KOPT-K1 (cell line): ENCODE results near the gene REM1.
"Not testable (repeated sequence)": the region's sequence is repeated elsewhere in the genome, so short reads cannot be mapped to it uniquely, and the experiment has no call there.

Experiments used
- H3K27ac ChIP-seq: fragments of 200-600 bp; sonication (generic); 2 replicates; pipeline ENCODE4 v1.5.1; 2016; ENCODE audit warnings: antibody characterized with exemption, mild to moderate bottlenecking, low read depth, low read length; ENCODE audit not compliant: poor library complexity, severe bottlenecking
- H3K36me3 ChIP-seq: fragments of 200-600 bp; sonication (generic); 2 replicates; pipeline ENCODE4 v1.5.1; 2017; ENCODE audit warnings: antibody characterized with exemption, mild to moderate bottlenecking, low read length, moderate library complexity; ENCODE audit not compliant: insufficient read depth
- H3K9me3 ChIP-seq: fragments of 200-600 bp; sonication (generic); 2 replicates; pipeline ENCODE4 v1.5.1; 2017; ENCODE audit warnings: antibody characterized with exemption, low read length, mild to moderate bottlenecking; ENCODE audit not compliant: insufficient read depth, poor library complexity, severe bottlenecking

Gene REM1

DNA sequence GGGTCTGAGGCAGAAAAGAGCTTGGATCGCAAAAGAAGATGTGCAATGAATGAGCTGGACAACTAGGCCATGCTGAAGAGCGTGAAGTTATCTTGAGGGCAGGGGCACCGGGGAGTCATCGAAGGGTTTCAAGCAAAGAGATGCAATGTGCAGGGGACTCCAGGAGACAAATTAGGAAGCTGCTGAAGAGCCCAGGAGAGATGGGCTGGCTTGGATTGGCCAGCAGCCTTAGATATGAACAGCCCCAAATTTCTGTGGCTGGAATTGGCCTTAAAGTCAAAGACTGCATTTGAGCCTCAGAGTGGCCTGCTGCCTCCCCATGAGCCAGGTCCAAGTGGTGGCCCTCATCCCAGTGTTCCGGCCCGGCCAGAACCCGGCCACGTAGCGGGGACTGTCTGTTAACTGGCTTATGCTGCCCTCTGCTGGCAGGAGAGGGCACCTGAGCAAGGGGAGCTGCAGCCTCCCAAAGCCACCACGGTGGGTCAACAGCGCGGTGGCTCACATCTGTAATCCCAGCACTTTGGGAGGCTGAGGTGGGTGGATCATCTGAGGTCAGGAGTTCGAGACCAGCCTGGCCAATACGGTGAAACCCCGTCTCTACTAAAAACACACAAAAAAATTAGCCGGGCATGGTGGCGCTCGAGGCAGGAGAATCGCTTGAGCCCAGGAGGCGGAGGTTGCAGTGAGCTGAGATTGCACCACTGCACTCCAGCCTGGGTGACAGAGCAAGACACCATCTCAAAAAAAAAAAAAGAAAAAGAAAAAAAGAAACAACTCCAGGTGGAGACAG is 28.0 kb downstream of the REM1 start:
- H3K36me3 ChIP-seq, H3K27ac ChIP-seq, H3K9me3 ChIP-seq: not testable (repeated sequence)

- H3K9me3 ChIP-seq: no peaks in the 10 kb centered on the region
- H3K36me3 ChIP-seq: no peaks in the 10 kb centered on the region
- no peak overlapping the region for H3K27ac ChIP-seq
Measured at GRCh38 chr20:31505903-31506302, 30.8 kb downstream of the REM1 start.

DNA sequence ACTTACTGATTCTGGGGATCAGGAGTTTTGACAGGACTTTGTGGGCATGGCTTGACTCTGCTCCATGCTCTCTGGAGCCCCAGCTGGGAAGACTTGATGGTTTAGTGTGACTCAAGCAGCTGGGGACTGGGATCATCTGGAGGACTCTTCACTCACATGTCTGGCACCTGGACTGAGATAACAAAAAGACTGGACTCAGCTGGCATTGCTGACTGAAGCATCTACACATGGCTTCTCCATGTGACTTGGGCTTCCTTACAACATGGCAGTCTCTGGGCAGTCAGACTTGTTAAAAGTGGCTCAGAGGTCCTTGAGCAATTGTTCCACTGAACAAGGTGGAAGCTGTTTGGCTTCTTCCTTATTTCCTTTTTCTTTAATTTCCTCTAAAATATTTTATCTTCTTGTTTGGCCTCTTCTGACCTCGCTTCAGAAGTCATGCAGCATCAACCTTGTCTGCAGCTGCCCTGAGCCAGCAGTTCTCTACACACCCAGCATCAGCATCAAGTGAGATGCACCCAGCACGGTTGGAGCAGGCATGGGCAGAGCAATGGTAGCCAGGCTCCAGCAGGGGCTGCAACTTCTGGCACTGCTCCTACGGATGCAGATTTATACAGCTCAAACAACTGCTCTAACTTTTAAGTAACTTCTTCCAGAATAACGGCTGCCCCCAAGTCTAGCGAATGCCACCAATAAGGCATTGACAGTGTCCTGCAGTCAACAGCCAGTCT is 33.6 kb downstream of the REM1 start:
- Histone ChIP-seq H3K36me3 (no peaks in the 10 kb centered on the region), H3K9me3 (no peaks in the 10 kb centered on the region), H3K27ac (no peak overlapping the region)

DNA sequence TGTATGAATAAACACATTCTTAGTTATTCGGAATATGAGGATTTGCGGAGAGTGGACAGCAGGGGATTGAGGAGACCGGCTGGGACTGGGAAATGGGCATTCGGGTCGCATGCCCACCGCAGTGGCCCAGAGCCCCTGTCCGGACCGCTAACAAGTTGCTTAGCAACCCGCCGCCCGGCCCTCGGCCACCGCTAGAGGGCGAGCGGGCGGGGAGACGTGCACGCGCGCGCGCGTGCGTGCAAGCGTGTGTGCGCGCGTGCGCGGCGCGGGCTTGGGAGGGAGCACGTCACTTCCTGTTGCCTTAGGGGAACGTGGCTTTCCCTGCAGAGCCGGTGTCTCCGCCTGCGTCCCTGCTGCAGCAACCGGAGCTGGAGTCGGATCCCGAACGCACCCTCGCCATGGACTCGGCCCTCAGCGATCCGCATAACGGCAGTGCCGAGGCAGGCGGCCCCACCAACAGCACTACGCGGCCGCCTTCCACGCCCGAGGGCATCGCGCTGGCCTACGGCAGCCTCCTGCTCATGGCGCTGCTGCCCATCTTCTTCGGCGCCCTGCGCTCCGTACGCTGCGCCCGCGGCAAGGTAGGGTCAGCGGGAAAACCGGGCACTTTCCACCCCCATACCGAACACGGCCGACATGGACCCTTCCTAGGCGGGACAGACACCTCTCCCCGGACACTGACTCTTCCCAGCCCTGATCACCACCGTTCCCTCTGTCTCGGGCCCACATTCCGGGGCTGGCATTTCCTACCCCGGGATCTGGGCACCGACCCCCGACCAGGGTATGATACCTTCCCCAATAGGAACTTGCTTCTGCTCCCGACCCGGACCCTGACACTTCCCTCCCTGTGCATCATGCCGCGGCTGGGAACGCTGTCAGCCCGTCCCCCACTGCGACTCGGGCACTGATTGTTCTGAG is 39.3 kb downstream of the REM1 start, which contains the start of gene HM13:
TSS of gene HM13 (plus strand) at position 289 of the 918 bp plus-strand sequence. CDS start at position 399, 110 bp downstream.
- no peaks in the 10 kb centered on the region for H3K9me3 ChIP-seq
- peak within 1 kb of the TSS; percentile 80 for H3K27ac ChIP-seq
- peaks cover 26% of the 10 kb centered on the region for H3K36me3 ChIP-seq

- no peaks in the 10 kb centered on the region for H3K9me3 ChIP-seq
- H3K27ac ChIP-seq: peak overlapping the region; percentile 80
- H3K36me3 ChIP-seq: peaks cover 34% of the 10 kb centered on the region
Measured at GRCh38 chr20:31515072-31515774, 40.1 kb downstream of the REM1 start.

DNA sequence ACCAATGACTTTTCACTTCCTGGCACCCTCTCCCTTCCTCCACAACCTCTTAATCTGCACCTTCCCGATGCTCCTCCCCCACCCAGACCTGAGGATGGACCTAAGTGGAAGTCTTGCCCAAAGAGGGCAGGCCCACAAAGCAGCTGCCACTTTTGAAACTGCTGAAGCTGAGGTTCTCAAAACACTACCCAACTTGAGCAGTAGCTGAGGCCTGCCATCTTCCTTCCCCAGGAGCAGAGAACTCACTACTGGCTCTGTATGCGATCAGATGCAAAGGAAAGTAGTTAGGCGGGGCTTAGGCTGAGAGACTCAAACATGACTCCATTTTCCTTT is 40.7 kb downstream of the REM1 start:
- peaks cover 39% of the 10 kb centered on the region for H3K36me3 ChIP-seq
- peak overlapping the region; percentile 80 for H3K27ac ChIP-seq
- no peaks in the 10 kb centered on the region for H3K9me3 ChIP-seq

GRCh38 chr20:31516166-31516565 is 41.1 kb downstream of the REM1 start:
- peak overlapping the region; percentile 80 for H3K27ac ChIP-seq
- H3K36me3 ChIP-seq: peaks cover 43% of the 10 kb centered on the region
- no peaks in the 10 kb centered on the region for H3K9me3 ChIP-seq

GRCh38 chr20:31516651-31517050 is 41.6 kb downstream of the REM1 start:
- Histone ChIP-seq H3K27ac (no peak overlapping the region), H3K36me3 (peaks cover 48% of the 10 kb centered on the region), H3K9me3 (no peaks in the 10 kb centered on the region)

- Histone ChIP-seq H3K36me3 (peaks cover 54% of the 10 kb centered on the region), H3K9me3 (no peaks in the 10 kb centered on the region), H3K27ac (no peak overlapping the region)
Measured at GRCh38 chr20:31517373-31517772, 42.3 kb downstream of the REM1 start.

GRCh38 chr20:31521267-31521666 is 46.2 kb downstream of the REM1 start:
- H3K9me3 ChIP-seq, H3K27ac ChIP-seq: not testable (repeated sequence)
- H3K36me3 ChIP-seq: peaks cover 88% of the 10 kb centered on the region

DNA sequence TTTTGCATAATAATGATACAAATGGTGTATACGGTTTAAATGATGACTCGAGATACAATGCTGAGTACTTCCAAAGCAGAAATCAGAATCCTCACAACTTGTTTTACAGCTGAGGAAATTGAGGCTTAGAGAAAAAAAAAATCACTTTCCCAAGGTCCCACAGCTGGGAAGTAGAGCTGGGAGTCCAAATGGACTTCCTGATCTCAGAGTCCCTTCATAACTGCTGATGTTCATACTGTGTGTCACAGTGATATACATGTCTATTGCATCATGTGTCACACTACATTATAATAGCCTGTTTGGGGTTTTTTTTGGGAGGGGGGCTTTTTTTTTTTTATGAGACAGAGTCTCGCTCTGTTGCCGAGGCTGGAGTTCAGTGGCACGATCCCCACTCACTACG is 47.6 kb downstream of the REM1 start:
- Histone ChIP-seq H3K27ac (no peak overlapping the region), H3K36me3 (peaks cover 89% of the 10 kb centered on the region), H3K9me3 (no peaks in the 10 kb centered on the region)

- Histone ChIP-seq H3K36me3 (peaks cover 96% of the 10 kb centered on the region), H3K9me3 (no peaks in the 10 kb centered on the region), H3K27ac (no peak overlapping the region)
Measured at GRCh38 chr20:31523361-31524283, 48.5 kb downstream of the REM1 start.

- no peaks in the 10 kb centered on the region for H3K9me3 ChIP-seq
- peaks cover 97% of the 10 kb centered on the region for H3K36me3 ChIP-seq
- H3K27ac ChIP-seq: no peak overlapping the region
Measured at GRCh38 chr20:31527266-31527665, 52.2 kb downstream of the REM1 start.
